Endothelial cell (in vitro differentiated cells): ENCODE data around the gene ZNF385B. TPM values are rescaled to one million over a fixed set of nuclear protein-coding genes. Genes with fewer than 3 reads are reported as not detected.
"Not testable (repeated sequence)": the region's sequence is repeated elsewhere in the genome, so short reads cannot be mapped to it uniquely, and the experiment has no call there.

Experiments
- DNase-seq: peaks from one replicate; pipeline ENCODE4 v3.0.0; 2021; ENCODE audit warnings: low spot score
- H3K27ac Mint-ChIP-seq: one replicate; pipeline ENCODE4 v1.8.0; 2021; ENCODE audit warnings: mixed read lengths, inconsistent platforms; ENCODE audit not compliant: unreplicated experiment
- H3K27me3 Mint-ChIP-seq: one replicate; pipeline ENCODE4 v1.8.0; 2021; ENCODE audit warnings: mild to moderate bottlenecking, moderate library complexity, mixed read lengths, inconsistent platforms; ENCODE audit not compliant: unreplicated experiment
- H3K36me3 Mint-ChIP-seq: one replicate; pipeline ENCODE4 v1.8.0; 2021; ENCODE audit warnings: mild to moderate bottlenecking, low read depth, mixed read lengths, inconsistent platforms; ENCODE audit not compliant: unreplicated experiment
- H3K4me1 Mint-ChIP-seq: one replicate; pipeline ENCODE4 v1.8.0; 2021; ENCODE audit warnings: mild to moderate bottlenecking, mixed read lengths, inconsistent platforms; ENCODE audit not compliant: unreplicated experiment
- H3K4me3 Mint-ChIP-seq: one replicate; pipeline ENCODE4 v1.8.0; 2021; ENCODE audit warnings: mild to moderate bottlenecking, mixed read lengths, inconsistent platforms; ENCODE audit not compliant: unreplicated experiment
- H3K9me3 Mint-ChIP-seq: one replicate; pipeline ENCODE4 v1.8.0; 2021; ENCODE audit warnings: mixed read lengths, inconsistent platforms; ENCODE audit not compliant: unreplicated experiment
- CTCF ChIP-seq: fragments of 200-600 bp; sonication (generic); IDR thresholded peaks from one replicate; pipeline ENCODE4 v1.5.0; 2021; ENCODE audit warnings: antibody characterized with exemption; ENCODE audit not compliant: unreplicated experiment
- total RNA-seq: library from RNA; stranded (reverse); fragmentation: NEBNext Ultra II Directional; extraction: Animal tissue kit (Norgen Biotek cat#: 25700); gene quantifications from one replicate; pipeline ENCODE4 v1.2.1, GENCODE V29; 2021; ENCODE audit not compliant: unreplicated experiment

Gene ZNF385B
- total RNA-seq, 1 donor from 2014 or later: 0.49 TPM

- H3K27me3 Mint-ChIP-seq: peaks cover 2% of the 10 kb centered on the region
- no peak for TF ChIP-seq CTCF
- H3K27ac Mint-ChIP-seq: no peak overlapping the region
- no peaks in the 10 kb centered on the region for H3K36me3 Mint-ChIP-seq
- no peak for DNase-seq
- no peak overlapping the region for H3K4me3 Mint-ChIP-seq
- H3K9me3 Mint-ChIP-seq: no peaks in the 10 kb centered on the region
- no peaks in the 10 kb centered on the region for H3K4me1 Mint-ChIP-seq
These were observed 225.1 kb downstream of the ZNF385B start for GRCh38 chr2:179636100-179636980.

GRCh38 chr2:179631769-179632385, 229.5 kb downstream of the ZNF385B start:
- H3K9me3 Mint-ChIP-seq, H3K27me3 Mint-ChIP-seq, H3K36me3 Mint-ChIP-seq, DNase-seq, H3K4me3 Mint-ChIP-seq, H3K4me1 Mint-ChIP-seq, H3K27ac Mint-ChIP-seq: not testable (repeated sequence)

- not testable (repeated sequence) for H3K4me1 Mint-ChIP-seq, H3K36me3 Mint-ChIP-seq, H3K27ac Mint-ChIP-seq, H3K9me3 Mint-ChIP-seq, DNase-seq, H3K27me3 Mint-ChIP-seq, H3K4me3 Mint-ChIP-seq
These were observed 231.6 kb downstream of the ZNF385B start for GRCh38 chr2:179629776-179630175.

GRCh38 chr2:179626261-179626660, 235.2 kb downstream of the ZNF385B start:
- no peak overlapping the region for H3K4me3 Mint-ChIP-seq
- no peaks in the 10 kb centered on the region for H3K4me1 Mint-ChIP-seq
- no peak for TF ChIP-seq CTCF
- no peaks in the 10 kb centered on the region for H3K9me3 Mint-ChIP-seq
- H3K27ac Mint-ChIP-seq: no peak overlapping the region
- no peaks in the 10 kb centered on the region for H3K27me3 Mint-ChIP-seq
- H3K36me3 Mint-ChIP-seq: no peaks in the 10 kb centered on the region
- DNase-seq: no peak

GRCh38 chr2:179622635-179623300, 238.6 kb downstream of the ZNF385B start:
- Mint-ChIP-seq H3K36me3 (no peaks in the 10 kb centered on the region), H3K4me1 (no peaks in the 10 kb centered on the region), H3K27ac (no peak overlapping the region), H3K27me3 (no peaks in the 10 kb centered on the region), H3K9me3 (no peaks in the 10 kb centered on the region), H3K4me3 (no peak overlapping the region)
- DNase-seq: no peak
- TF ChIP-seq CTCF: no peak
